HG03159 (cell line): Measurements from ENCODE around the gene ATP8B1.
A peak's percentile ranks its signal among the peaks of the same experiment; 100 is the strongest.

Source experiments
- ATAC-seq: cut with Tn5 transposase; IDR thresholded peaks from one replicate; pipeline ENCODE4 v1.9.1; 2021; ENCODE audit warnings: mild to moderate bottlenecking, moderate library complexity; ENCODE audit not compliant: unreplicated experiment

Gene ATP8B1

DNA sequence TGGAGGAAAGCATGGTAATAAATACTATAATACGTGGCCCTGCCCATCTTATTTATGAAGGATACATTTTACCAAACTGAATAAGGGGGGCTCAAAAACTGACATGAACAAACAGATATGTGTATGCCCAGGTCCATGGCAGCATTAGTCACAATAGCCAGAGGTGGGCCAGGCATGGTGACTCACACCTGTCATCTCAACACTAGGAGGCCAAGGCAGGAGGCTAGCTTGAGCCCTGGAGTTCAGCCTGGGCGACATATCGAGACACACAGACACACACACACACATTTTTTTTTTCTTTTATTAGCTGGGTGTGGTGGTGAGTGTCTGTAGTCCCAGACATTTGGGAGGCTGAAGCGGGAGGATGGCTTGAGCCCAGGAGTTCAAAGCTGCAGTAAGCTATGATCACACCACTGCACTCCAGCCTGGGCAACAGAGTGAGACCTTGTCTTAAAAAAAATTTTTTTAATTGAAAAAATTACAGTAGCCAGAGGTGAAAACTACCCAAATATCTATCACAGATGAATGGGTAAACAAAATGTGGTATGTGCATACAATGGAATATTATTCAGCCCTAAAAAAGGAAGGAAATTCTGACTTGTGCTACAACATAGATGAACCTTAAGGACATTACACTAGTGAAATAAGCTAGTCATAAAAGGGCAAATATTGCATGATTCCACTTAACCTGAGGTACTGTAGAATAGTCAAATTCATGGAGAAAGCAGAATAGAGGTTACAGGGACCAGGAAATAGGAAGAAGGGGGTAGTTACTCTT, 8.0 kb downstream of the ATP8B1 start:
- no peak for ATAC-seq

DNA sequence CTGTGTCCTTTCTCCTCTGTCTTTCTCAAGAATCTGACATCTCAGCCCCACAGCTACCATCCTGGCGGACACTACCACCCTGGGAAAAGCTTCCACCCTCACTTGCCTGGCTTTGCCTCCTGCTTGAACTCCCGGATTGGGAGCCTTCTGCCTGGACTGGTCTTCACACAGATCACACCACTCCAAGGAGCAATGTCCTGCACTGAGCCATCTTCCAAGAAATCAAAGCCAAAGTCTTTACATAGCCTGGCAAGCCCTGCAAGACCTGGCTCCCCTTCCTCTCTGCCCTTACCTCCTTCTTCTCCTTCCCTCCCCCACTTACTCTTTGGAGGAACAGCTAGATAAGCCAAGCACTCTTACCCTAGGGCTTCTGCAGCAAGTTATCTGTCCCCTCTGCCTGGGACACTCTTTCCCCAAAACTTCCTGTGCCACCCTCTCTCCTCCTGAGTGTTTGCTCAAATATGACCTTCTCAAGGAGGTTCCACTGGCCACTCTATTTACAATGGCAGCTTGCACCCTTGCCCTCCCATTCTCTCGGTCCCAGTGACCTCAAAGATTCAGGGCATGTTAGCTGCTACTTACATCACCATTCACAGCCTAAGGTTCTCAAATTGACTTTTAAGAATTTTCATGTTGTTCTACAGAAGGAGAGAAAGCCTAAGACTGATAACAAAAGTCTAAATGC, 9.7 kb downstream of the ATP8B1 start:
- ATAC-seq, result no peak

DNA sequence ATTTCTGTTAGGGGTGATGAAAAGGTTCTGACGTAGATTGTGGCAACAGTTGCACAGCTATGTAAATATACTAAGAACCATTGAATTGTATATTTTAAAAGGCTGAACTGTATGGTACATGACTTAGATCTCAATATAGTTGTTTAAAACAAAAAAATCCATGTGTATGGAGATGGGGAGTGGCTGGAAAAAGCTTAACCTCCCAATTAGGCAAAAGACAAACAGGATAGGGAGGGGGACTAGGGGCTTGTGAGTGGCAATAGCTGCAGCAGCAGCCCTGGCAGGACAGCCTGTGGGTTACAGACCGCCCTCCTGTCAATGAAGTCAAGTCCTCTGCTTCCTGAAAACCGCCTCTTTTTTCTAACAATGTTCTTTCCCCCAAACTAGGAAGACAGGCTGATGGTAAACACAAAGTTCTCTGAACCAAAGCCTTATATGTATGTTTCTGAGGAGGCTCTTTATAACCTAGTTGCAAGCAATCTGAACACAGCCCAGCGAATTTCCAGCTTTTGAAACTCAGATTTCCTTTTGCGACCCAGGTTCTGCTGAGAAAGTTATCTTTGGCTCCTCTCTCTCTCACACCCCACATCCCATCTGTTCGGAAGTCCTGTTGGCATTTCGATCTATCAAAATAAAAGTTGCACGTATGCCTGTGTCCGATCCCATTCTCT, 10.3 kb downstream of the ATP8B1 start:
- ATAC-seq, result no peak

DNA sequence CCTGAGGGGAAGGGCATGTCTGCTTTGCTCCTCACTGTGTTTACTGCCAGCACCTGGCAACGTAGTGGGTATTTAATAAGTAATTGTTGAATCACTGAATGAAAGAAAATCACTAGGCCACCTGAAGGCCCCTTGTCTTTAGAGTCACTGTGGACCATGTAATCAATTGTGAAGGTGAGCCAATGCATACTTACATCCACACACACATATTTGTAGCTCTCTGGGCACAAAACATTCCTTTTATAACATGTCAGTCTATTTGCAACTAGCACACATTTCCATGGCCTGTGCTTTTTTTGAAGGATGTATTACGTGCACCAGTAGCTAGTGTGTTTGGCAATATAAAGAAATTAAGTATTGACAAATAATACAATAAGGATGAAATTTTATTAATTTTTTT, 11.2 kb downstream of the ATP8B1 start:
- no peak for ATAC-seq

DNA sequence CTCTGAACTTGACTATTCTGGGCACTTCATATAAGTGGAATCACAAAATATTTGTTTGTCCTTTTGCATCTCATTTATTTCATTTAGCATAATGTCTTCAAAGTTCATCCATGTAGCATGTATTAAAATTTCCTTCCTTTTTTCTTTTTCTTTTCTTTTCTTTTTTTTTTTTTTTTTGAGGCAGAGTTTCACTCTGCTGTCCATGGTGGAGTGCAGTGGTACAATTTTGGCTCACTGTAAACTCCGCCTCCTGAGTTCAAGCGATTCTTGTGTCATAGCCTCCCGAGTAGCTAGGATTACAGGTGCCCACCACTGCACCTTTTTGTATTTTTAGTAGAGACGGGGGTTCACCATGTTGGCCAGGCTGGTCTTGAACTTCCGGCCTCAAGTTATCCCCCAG, 11.9 kb downstream of the ATP8B1 start:
- ATAC-seq, result no peak

DNA sequence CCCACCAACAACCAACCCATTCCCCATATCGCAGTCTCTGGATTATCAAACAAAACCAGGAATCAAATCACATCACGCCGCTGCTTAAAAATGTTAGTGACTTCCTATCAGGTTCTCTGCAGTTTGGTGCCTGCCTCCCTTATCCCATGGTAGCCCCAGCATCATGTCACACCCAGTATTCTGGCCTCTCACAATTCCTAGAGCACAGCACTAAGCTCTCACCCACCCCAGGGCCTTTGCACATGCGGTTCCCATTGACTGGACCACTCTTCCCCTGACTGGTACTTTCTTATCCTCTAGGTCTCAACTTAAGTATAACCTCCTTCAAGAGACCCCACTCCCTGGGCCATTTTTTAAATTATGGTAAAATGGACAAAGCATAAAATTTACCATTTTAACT, 12.8 kb downstream of the ATP8B1 start:
- ATAC-seq, result no peak

DNA sequence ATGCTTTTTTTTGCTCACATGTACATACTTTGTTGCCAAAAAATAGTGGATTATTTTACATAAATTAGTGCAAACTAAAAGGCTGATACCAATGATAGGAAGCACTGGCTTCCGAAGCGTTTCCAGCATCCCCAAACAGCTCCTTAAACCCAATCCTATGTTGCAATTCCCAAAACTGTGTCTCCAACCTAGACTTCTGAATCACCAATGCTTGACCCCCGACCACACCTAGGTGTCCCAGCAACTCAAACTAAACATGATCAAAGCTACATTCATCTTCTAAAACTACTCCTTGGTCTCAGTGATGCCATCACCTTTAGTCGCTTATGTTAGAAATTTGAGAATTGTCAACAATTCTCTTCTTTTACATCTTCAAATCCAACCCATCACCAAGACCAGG, 13.4 kb downstream of the ATP8B1 start:
- ATAC-seq, result no peak

DNA sequence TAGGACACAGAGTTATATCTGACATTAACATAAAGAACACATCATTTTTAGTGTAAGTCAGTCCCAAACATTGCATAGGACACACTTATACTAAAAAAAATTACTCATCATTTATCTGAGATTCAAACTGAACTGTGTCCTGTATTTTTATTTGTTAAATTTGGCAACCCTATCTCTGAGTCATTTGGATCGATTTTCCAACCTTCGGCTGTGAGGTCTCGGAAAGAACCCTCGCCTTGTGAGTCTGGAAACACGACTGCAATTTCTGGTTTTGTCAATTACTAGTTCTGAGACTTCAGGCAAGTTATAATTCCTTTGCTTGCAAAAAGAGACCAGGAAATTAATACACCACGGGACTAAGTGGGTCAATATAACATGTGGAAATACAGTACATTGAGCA, 14.0 kb downstream of the ATP8B1 start:
- ATAC-seq, result no peak

DNA sequence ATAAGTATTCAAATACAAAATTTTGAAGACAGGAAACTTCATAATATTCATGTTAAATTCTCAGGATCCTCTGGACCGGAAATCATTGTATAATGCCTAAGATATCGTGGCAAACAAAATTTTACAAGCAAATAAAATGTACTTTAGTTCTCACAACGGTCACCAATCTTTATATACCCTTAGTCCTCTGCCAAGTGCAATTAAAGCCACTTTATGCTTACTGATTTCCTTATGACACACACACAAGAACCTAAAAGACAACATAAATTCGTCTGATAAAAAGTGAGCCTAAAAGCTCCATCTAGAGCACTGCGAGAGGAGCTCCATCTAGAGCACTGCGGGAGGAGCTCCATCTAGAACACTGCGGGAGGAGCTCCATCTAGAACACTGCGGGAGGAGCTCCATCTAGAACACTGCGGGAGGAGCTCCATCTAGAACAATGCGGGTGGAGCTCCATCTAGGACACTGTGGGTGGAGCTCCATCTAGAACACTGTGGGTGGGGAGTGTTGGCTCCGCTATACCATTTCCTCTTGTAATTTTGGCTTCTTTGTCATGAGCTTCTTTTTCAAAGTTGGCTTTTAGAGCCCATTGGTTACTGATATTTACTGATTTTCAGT, 15.9 kb downstream of the ATP8B1 start:
- ATAC-seq, result no peak

DNA sequence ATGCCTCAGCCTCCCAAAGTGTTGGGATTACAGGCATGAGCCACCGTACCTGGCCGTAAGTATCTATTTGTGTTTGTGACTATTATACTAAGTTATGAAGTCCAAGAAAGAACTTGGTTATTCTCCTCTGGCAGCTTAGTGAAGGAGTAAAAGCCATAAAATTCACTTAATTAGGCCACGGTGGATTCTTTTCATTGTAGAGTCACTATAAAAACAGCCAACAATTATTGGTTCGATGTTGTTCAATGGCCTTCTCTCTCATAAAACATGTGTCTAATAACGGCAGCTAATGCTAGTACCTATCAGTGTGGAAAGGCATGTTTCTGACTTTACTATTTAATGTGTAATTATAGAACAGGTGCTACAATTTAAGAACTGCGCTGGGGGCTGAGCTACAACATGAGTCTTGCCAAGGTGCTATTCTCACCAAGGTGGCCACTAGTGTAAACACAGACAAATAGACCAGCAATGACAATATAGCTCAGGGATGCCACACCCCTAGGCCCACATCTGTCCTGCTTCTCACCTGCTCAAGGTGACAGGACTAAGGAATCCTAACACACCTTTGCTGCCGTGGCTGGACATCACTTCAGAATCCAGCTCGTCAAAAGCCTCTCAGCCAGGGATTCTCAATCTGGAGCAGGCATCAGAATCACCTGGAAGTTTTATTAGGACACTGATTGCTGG, 17.2 kb downstream of the ATP8B1 start:
- no peak for ATAC-seq

DNA sequence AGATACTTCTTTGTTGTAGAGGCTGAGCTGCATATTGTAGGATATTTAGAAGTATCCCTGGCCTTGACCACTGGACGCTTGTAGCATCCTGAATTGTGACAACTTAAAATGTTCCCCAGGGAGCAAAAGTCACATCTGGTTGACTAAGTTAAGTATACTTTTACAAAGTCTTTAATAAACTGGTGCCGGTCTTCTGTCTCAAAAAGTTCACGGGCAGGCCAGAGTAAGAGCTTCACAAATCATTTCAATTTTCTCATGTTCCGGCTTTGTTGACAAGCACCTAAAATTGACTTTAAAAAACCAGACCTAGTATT, 18.4 kb downstream of the ATP8B1 start:
- ATAC-seq, result no peak

DNA sequence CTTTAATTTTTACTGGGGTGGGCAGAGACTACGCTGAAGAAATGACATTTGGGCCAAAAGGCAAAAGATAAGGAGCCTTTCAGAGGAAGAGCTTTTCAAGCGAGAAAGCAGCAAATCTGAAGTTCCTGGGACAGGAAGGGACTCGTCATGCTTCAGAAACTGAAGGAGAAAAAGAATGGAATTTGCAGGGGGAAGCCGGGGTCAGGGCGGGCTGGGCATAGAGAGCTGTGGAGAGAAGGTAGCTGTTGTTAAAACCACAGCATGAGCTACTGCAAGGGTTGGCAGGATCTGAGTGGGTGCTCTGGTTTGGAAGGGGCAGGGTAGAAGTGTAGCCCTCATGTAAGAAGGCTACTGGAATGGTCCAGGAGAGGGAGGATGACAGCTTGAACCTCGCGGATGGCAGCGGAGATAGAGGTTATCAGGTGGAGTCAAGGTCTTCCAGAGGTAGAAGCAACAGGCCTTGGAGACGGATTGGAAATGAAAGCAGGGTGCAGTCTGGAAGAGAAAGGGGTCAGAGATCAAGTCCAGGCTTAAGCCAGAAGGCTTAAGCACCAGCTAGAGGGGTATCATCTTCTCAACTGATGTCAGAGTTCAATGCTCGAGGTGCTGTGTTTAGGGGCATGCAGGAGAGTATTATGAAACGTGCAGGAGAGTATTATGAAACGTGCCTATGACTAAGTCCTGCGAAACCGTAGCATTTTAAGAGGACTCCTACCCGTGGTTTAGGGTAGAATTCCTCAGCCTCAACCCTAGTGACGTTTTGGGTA, 18.9 kb downstream of the ATP8B1 start:
- ATAC-seq, result no peak

DNA sequence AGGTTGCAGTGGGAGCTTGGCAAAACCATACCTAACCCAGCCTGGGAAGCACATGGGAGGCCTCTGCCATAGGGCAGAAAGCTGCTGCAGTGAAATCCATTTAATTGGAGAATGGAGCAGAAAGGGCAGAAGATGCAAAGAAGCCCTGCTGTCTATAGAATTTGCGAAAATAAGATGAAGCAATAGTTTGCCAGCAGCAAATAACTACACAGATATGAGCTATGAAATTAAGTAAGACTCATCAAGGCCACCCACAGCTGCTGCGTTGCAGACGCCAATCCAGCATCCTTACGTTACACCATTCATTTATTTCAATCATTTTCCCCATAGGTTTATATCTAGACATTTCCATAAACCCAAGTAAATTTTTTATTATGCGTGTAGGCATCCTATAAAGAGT, 21.1 kb downstream of the ATP8B1 start:
- no peak for ATAC-seq

DNA sequence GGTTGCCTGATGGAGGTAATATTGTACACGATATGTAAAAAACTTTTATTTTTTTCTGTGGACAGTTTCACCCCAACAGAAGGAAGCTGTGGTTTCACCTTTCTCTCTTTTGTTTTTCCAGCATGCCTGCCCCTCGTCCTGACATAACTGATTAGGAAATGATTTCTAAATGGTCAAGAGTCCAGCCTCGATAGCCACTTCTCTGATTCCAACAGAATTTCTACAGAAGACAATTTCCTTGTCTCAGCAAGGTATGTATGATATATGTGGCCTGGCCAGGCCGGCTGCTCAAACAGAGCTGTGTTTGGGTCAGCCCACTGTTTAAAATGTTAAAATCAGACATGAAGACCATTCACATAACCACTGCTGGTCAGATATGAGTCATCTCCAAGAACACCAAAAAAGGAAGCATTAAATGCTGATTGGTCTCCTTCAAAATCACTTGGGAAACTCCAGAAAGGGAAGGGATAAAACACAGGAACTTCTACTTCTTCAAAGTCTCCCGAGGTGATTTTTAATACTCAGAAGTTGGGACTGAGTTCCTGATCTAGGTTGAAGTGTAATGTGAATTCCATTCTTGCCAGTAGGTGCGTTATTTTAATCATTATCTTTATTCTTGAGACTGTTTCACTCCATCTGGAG, 22.3 kb downstream of the ATP8B1 start:
- peak; percentile 54 for ATAC-seq

DNA sequence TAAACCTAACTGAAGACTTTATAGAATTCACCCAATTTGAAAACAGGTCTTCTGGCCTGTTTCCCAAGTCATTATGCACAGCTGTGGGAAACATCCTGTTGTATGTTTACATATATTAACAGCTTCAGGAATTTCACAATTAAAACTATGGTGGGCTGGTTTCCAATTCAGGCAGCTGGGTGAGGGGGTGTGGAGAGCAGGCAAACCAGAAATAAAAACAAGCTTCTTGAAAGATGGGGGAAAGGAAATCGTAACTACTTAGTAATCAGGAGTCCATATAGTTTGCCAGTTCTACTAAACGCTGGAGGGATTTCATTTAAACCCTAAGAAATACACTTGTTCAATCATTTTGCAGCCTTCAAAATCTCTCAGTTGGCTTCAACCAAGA, 22.8 kb downstream of the ATP8B1 start:
- no peak for ATAC-seq

DNA sequence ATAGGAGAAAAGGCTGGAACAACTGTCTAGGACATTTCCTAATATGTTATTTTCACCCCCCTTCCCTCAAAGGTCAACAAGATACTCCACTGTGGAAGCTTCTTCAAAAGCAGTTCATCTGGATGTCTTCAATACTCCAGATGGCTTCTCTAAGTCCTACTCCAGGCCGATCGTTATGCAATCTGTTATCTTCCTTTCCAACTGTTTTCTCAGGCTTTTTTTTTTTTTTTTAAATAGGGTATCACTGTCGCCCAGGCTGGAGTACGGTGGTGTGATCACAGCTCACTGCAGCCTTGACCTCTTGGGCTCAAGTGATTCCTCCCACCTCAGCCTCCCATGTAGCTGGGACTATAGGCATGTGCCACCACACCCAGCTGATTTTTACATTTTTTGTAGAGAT, 26.3 kb downstream of the ATP8B1 start:
- ATAC-seq, result no peak

DNA sequence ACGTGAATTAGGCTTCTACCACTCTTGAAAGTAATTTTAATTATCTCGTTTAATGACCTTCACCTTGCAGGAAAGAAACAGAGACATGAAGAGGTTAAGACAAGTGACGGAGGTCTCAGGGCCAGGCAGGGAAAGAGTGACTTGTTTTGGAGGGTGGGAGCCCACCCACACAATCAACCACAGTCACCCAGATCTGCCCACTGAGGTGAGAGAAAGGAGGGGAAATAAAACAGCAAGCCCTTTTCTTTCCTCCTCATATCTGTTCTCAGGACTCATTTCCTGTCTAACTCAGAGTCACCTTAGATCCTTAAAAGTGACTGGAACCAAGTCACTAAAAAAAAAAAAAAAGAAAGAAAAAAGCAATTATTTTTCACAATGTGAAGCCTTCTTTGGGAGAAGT, 26.8 kb downstream of the ATP8B1 start:
- ATAC-seq, result no peak

DNA sequence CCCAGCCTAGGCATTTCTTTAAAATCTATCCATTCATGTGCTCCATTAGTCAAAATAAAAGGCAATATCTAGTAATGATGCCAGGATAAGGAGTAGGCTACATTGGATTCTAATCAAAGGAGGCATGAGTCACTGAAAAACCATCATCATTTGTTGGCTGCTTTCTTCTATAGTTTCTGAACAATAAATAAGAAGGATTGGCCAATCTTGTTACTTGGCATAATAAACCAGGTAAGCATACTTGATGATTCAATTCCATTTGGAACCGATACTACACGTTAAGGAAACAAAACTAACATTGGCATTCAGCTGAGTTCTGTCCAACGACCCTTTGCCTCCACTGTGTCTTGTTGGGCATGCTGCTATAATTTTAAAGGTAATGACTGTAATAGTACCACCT, 27.2 kb downstream of the ATP8B1 start:
- ATAC-seq, result no peak

DNA sequence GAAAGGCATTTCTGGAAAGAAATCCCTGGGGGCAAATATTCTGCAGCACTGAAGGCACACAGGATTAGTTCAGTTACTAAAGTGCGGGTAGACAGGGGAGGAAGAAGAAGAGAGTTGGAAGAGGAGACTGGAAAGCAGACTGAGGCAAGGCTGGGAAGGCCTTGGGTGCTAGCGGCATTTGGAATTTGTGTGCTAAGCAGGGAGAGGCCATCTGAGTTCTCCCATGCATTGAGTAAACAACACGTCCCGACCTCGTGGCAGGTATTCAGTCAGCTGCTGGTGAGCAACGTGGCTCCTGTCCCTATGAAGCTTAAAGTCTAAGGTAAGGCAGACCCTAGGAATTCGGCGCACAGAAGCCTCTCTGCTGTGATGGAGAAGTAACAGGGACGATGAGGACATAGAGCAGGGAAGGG, 30.7 kb downstream of the ATP8B1 start:
- no peak for ATAC-seq

DNA sequence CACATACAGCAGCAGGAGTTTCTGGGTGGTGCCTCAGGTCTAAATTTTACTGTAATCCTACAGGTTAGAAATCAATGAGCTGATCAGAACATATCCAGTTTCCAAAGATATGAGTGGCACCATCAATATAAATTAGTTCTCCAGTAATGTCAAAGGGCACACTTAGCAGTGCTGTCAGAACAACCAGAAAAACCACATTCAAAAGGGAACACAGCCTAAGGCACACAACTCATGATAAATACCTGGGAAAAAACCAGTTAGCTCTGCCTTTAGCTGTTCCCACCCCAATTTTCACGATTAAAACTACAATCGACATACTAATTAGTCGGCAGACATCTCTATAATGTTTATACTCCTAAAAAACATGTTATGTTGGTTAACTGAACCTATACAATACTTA, 31.5 kb downstream of the ATP8B1 start:
- no peak for ATAC-seq
